Measurements from ENCODE around the gene CDC20B. TPM values are rescaled to one million over a fixed set of nuclear protein-coding genes. Genes with fewer than 3 reads are reported as not detected.

The CDC20B gene
- total RNA-seq, 4 donors from 2014 or later: not detected

GRCh38 chr5:55066277-55066676, 106.7 kb downstream of the CDC20B start:
- no peak for TF ChIP-seq CTCF (IDR thresholded peaks at IDR 0.05; ENCODE audit: low read depth)

- TF ChIP-seq CTCF (IDR thresholded peaks at IDR 0.05; ENCODE audit: low read depth): no peak
Observed at GRCh38 chr5:55064523-55064922, 108.5 kb downstream of the CDC20B start.

GRCh38 chr5:55063899-55064298, 109.1 kb downstream of the CDC20B start:
- TF ChIP-seq CTCF (IDR thresholded peaks at IDR 0.05; ENCODE audit: low read depth): no peak

- no peak for TF ChIP-seq CTCF (IDR thresholded peaks at IDR 0.05; ENCODE audit: low read depth)
Observed at GRCh38 chr5:55063220-55063863, 109.6 kb downstream of the CDC20B start.

Small RNA genes within 50 kb of the gene (small RNA-seq; reads per million reads assigned to genes)
- gene MIR449A: 0.36 reads per million
- gene MIR449B: not detected
- gene MIR449C: not detected

Other genes with a start within 250 kb of the CDC20B start
- gene ESM1, start 187.6 kb downstream of the CDC20B start, total RNA-seq: not detected
- 1 to 10 TPM in 3 of 4 donors, not detected in 1; 1.1 to 3.4 (median 2.6) TPM for gene GZMK, start 148.9 kb downstream of the CDC20B start, total RNA-seq
- 1 to 10 TPM in 3 of 4 donors, not detected in 1; 1.3 to 2.2 (median 1.8) TPM for gene GZMA, start 70.5 kb downstream of the CDC20B start, total RNA-seq
- gene GPX8, start 13.0 kb downstream of the CDC20B start, total RNA-seq: 10 to 100 TPM in 3 of 4 donors, 1 to 10 TPM in 1; 5.7 to 19.7 (median 14.9) TPM
- not detected for gene MCIDAS, start 54.1 kb upstream of the CDC20B start, total RNA-seq
- under 1 TPM in 1 of 4 donors, not detected in 3; 0.44 TPM for gene CCNO, start 60.4 kb upstream of the CDC20B start, total RNA-seq
- 10 to 100 TPM; 21.3 to 39.5 (median 30.2) TPM for gene DHX29, start 134.5 kb upstream of the CDC20B start, total RNA-seq
- gene MTREX, start 134.8 kb upstream of the CDC20B start, total RNA-seq: 100 to 1,000 TPM in 1 of 4 donors, 10 to 100 TPM in 3; 66.3 to 130 (median 76.3) TPM